Fibroblast of skin of right biceps (primary cell): Measurements from ENCODE around the gene VRK3.
"Not testable (repeated sequence)": the region's sequence is repeated elsewhere in the genome, so short reads cannot be mapped to it uniquely, and the experiment has no call there.

Experiments
- DNase-seq: peaks from one replicate; pipeline ENCODE4 v3.0.0-alpha.2; 2013

Gene VRK3

DNA sequence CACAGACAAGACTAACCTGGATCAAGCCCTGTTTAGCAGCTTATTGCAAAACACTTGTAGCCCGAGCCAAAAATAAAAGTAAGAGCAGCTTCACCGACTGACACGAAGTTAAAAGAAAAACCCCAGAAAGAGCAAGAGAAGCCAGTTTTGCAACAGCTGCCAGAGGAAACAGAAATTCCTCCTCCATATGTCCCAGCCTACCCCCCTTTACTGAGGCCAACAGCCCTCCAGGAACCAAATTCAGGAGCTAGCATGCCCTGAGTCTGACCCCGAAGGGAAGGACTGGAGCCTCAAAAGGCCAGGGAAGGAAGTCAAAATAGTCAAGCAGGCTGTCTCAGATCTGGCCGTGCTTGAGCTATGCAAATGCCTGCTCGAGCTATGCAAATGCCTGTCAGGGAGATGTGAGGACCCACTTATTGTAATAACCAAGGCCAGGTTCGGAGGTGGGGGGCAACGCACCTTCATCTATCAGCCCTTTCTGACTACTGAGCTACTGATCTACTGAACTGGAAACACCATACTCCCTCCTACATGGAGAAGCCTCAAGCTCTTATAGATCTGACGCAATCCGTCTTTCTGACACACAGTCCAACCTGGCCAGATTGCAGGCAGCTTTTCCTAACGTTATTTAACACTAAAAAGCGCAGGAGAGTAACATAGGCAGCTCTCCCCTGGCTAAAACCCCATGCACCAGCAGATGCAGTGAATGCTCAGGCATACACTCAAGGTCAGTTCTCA, 70.9 kb downstream of the VRK3 start:
- DNase-seq: peak; percentile 15

DNA sequence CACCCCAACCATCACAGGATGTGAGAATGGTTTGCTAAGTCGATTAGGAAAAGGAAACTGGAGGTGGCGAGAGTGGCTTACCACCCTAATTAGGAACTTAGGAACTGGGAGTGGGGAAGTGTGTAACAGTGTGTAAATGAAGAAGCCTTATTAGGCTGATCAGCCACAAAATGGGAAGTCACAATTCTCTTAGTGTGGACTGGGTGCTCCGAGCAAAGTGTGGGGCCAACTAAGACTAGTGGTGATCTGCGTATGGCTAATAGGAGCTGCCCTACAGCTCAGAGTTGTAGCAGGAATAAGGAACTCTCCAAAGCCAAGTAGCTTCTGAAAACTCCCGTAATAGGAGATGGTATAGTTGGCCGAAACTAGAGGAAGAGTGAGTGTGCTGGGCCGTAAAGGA, 71.8 kb downstream of the VRK3 start:
- no peak for DNase-seq

DNA sequence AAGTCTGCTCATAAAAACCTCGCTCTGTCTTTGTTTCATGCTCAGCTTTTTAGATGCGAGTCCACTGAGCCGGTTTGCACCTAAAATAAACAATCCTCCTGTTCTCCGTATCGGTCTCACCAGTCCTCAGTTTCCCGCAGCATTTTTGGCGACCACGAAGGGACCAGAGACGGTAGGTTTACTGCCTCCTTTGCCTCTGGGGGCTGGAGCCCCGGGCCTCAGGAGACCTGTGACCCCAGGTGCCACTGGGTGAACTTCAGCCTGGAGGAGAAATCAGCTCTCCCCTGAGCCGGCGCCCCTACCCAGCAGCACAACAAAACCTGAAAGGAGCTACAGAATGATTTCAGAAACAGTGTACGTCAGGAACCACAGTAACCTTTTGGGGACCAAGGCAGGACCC, 72.3 kb downstream of the VRK3 start:
- DNase-seq: no peak

DNA sequence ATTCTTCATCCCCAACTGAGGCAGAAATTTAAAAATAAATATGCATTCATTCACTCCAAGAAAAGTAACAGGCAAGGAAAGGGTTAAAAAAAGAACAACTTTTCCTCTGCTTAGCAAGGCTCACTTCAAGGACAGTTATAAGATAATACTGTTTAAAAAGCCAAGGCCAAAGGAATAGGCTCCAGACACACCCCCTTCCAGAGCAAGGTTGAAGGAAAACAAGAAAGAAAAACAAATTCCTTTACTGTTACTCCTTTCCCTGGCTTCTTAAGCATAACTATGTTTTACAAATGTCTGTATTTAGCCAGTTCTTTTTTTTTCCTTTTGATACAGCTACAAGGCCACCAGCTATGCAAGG, 72.7 kb downstream of the VRK3 start:
- no peak for DNase-seq

DNA sequence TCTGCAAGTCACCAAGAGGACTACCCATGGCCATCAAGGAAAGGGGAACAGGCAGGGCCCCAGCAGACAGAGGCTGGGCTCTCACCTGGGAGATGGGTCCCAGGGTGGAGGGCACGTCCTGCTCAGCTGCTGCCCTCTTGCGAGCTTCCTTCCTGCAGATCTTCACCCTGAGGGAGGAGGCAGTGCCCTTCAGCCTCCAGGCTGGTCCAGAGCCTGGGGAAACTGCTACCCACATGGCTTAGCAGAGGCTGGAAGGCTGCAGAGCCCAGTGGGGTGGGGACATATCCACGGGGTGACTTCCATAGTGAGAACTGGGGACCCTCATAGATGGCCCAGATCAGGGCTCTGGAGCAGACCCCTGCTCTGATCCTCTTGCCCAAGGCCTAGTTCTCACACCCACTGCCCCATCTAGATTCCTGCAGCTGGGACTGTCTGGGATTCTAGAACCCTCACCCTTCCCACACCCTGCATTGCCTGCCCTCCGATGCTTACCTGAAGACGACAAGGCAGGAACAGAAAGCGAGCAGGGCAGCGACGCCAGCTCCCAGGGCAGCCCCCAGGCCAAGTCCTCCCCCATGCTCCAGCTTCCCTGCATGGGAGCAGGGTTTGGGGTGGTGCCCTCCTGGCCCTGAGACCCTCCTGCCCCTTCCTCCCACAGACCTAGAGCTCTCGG, 73.2 kb downstream of the VRK3 start:
- no peak for DNase-seq

DNA sequence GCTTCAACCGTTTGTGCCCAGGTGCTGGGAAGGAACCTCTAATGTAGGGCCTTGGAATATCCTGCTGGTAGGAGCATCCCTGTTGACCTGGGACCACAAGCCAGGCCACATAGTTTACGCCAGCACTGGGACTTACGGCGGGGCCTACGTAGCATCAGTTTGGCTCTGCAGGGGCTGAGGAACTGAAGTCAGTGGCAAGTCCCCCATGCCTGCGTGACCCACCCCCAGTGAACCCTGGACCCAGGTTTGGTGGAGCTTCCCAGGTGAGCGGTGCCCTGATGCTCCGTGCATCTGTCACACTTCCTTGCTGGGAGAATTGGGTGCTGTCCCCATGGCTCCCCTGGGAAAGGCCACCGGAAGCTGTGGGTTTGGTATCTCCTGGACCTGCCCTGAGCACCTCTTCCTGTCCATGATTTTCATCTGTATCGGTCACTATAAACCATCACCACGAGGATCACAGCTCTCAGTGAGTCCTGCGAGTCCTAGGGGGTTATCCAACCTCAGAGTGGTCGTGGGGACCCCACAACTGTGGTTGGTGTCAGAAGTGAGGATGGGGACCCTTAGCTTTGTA, 74.1 kb downstream of the VRK3 start:
- no peak for DNase-seq

DNA sequence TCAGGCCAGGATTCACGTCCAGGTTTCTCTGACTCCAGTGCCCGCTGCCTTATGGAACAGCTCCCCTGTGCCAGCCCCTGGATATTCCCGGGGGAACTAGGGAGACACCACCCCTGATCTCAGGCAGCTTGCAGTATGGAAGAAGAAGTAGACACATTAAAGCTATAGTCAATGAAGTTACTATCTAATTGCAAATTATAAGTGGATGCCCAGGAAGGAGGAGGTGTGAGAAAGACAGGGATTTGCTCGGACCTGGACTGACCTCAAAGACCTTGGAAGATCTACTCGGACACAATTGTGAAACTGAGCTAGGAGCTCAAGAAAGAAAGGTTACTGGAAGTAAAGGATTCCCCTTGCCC, 74.6 kb downstream of the VRK3 start:
- no peak for DNase-seq

DNA sequence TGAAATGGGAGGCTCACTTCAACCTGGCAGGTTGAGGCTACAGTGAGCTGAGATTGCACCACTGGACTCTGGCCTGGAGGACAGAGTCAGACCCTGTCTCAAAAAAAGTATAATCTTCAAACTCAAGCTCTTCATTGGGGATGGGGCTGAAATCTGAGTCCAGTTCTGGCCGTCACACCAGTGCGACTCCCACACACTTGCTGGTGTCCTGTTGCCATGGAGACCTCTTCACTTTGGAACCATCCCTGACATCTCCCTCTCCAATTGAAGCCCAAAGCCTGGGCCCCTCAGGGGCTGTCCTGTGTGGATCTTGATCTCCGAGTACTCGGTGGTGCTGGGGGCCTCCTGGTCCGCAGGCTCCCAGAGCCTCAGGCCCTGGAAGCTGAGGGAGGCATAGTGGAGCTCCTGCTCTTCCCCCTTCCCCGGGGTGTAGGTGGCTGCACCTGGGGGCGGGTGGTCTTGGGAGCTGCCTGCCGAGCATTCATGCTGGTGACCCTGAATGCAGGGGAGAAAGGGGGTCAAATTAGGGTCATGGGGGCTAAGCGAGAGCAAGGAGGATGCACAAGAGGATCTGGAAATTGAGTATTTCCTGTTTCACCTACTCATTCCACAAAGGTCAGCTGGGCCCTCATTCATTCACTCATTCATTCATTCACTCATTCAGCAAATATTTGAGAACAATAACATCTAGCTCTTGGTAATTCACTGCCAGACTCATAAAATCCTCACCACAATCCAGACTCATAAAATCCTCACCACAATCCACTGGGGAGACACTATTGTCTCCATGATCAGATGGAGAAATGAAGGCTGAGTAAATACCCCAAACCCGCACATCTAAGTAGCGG, 75.2 kb downstream of the VRK3 start:
- DNase-seq: no peak

DNA sequence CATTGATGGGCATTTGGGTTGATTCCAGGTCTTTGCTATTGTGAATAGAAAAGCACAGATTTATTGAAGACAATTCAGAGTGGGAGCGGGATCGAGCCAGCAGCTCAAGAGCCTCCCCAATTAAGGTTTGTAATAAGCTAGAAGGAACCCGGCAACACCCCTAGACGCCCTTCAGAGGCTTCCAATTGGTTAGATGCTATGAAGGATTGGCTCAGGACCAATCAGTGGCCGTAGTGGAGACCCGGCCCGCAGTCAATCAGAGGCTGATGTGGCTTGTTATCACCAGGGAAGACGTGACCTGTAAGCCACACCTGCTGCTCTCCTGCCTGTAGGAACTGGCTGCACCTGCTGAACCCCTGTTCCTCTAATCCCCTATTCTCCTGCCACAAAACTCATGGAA, 78.8 kb downstream of the VRK3 start:
- no peak for DNase-seq

DNA sequence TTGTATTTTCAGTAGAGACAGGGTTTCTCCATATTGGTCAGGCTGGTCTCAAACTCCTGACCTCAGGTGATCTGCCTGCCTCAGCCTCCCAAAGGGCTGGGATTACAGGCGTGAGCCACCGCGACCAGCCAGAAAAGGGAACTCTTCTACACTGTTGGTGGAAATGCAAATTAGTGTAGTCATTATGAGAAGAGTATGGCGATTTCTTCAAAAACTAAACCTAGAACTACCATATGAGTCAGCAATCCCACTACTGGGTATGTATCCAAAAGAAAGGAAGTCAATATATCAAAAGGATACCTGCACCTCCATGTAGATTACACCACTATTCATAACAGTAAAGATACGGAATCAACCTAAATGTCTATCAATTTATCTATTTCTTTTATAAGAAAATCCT, 80.6 kb downstream of the VRK3 start:
- DNase-seq: not testable (repeated sequence)

DNA sequence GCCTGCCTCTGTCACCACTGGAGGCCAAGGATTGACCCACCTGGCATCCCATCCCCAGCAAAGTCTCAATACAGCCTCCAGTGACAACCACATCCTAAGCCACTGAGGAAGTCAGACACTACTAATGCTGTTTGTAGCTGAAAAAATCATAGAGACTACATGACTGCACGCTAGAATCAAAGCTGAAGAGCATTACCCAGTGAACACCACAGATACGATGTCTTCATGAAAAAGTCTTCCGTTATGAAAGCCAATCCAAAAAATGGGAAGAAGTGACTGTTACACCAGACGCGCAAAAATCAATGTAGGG, 84.7 kb downstream of the VRK3 start:
- no peak for DNase-seq

DNA sequence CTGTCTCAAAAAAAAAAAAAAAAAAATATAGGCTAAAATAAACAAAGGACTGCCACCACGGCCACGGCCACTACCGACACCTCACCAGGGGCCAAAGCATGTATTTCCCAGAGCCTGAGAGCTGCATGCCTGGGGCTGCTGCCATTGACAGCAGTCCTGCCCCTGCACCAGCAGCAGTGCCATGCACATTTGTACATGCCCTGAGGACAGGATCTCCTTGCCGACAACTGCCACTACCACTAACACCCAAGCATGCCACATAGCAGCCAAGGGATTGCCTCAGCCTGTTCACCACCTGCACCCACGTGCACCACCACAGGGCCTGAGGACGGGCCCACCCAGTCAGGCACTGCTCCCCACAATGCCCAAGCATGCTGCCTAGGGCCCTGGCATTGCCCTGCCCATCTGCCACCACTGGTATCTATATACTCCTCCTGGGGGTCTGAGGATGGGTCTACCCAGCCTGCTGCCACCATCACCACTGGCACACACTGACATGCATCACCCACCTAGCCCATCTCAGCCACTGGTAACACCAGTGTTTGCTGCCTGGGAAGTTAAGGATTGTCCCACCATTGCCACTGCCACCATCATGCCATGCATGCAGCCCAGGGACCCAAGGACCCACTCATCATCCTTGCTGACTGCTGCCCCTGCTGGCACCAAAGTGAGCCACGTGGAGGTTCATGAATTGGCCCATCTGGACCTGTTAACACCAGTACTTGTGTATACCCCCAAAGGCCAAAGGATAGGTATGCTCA, 85.3 kb downstream of the VRK3 start:
- no peak for DNase-seq

DNA sequence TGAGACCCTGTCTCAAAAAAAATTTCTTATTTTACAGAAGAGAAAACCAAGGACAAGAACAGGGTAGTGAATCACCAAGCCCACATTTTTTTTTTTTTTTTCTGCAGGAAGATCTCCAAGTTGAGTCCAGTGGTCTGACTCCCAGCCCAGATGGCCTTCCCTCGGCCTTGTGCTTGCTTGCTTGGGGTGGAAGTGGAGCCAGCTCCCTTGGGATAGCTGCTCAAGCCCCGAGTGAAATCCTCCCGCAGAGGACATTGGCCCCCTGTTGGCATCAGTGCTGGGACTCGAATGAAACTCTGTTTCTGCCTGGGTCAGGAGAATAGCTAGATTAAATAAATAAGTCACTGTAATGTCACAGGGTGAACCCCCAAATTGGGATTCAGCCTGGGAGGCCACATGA, 86.5 kb downstream of the VRK3 start:
- no peak for DNase-seq

DNA sequence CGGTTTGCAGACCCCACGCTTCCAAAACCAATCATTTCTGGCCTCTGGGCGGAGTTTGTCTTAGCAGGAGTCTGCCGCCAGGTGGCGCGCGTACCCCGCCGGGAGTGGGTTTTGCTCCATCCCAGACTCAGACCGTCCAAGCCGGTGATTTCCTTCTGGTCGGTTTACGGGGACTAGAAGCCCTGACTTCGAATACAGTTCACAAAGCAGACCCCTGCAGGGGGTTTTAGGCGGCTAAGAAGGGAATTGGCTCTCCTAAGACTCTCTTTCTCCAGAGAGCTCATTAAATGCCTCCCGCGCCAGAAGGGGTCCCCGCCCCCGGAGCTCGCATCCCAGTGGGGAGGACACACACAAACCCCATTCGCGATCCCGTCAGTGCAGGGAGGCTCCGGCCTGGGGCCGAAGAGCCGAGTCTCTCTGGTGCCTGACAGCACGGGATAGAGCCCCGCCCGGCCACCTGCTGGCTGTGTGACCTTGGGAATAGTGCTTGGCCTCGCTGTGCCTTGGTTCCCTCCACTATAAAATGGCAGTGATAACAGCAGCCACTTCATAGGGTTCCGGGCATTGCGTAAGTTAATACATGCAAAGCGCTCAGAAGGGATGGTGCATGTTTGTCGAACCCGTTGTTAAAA, 87.3 kb downstream of the VRK3 start:
- DNase-seq: peak; percentile 64

DNA sequence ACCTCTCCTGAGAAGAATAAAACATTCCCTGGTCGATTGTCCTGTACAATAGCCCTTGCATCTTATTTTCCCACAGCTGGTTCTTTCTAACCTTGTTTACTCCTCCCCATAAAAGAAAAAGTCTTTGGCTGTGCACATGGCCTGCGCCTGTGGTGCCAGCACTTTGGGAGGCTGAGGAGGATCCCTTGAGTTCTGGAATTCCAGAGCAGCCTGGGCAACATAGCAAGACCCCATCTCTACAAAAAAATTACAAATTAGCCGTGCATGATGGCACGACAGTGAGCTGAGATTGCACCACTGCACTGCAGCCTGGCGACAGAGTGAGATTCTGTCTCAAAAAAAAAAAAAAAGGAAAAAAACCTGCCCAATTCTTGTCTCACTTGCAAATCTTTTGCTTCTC, 88.6 kb downstream of the VRK3 start:
- no peak for DNase-seq

DNA sequence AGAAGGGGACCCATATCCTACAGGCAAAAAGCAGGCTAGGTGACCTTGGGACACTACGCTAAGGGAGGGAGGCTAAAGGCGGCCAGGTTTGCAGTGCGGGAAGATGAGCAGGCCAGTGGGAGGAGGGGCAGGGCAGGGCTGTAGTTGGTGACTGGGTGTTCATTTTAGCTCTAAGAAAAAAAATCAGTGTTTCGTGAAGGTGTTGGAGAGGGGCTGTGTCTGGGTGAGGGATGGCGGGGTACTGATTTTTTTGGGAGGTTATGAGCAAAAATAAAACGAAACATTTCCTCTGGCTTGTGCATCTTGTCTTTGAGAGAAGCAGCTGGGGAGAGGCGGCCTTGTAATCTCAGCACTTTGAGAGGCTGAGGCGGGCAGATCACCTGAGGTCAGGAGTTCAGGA, 91.5 kb downstream of the VRK3 start:
- DNase-seq: no peak

DNA sequence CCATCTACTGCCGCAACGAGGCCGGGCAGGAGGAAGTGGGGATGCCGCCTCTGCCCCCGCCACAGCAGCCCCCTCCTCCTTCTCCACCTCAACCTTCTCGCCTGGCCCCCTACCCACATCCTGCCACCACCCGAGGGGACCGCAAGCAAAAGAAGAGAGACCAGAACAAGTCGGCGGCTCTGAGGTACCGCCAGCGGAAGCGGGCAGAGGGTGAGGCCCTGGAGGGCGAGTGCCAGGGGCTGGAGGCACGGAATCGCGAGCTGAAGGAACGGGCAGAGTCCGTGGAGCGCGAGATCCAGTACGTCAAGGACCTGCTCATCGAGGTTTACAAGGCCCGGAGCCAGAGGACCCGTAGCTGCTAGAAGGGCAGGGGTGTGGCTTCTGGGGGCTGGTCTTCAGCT, 92.4 kb downstream of the VRK3 start:
- no peak for DNase-seq

DNA sequence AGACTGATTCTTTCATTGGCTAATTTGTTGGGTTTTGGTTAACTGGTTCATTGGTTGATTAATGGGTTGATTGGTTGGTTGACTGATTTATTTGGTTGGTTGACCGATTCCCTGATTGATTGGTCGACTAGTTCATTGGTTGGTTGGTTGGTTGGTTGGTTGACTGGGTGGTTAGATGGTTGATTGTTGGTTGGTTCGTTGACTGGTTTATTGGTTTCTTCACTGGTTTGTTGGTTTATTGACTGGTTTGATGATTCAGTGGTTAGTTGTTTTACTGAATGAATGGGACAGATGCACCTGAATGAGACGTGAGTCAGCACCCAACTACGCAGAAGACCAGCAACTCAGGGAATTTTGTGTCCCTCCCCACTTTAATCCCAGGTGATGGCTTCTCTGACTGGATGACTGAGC, 93.1 kb downstream of the VRK3 start:
- DNase-seq: no peak

DNA sequence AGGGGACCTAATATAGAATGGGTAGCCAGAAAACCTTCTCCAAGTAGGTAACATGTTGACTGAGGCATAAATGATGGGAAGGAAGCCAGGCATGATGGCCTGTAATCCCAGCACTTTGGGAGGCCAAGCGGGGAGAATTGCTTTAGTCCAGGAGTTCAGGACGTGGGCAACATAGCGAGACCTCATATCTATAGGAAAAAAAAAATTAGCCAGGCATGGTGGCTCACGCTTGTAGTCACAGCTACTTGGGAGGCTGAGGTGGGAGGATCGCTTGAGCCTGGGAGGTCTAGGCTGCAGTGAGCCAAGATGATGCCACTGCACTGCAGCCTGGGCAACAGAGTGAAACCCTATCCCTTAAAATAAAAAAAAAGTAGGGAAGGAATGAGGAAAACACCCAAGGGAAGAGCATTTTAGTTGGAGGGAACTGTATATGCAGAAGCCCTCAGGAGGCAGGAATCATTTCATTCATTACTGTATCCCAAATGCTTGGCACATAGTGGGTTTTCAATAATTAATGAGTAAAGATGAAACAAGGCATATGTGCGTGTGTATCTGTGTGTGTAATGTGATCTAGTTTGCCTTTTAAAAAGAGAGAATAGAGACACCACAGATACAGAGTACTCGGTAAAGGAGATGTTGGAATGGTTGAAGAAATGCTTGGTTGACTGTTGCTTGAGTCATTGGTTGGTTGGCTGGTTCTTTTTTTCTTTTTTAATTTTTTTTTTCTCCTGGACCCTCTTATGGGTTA, 93.7 kb downstream of the VRK3 start:
- no peak for DNase-seq

DNA sequence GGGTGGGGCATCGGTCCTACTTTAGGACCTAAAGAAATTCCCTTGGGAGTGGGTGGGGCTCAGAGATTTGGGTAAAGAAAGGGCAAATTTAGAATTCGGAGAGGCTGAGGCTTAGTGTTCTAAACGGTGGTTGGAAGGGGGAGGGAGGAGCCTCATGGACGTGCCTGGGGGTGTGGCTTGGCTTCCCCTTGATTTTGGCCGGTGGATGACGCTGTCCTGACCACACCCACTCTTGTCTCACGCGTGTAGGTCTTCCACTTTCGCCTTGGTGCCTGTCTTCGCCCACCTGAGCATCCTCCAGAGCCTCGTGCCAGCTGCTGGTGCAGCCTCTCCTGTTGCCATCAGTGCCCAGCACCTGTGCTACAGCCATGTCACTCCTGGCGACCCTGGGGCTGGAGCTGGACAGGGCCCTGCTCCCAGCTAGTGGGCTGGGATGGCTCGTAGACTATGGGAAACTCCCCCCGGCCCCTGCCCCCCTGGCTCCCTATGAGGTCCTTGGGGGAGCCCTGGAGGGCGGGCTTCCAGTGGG, 94.6 kb downstream of the VRK3 start:
- peak; percentile 24 for DNase-seq

DNA sequence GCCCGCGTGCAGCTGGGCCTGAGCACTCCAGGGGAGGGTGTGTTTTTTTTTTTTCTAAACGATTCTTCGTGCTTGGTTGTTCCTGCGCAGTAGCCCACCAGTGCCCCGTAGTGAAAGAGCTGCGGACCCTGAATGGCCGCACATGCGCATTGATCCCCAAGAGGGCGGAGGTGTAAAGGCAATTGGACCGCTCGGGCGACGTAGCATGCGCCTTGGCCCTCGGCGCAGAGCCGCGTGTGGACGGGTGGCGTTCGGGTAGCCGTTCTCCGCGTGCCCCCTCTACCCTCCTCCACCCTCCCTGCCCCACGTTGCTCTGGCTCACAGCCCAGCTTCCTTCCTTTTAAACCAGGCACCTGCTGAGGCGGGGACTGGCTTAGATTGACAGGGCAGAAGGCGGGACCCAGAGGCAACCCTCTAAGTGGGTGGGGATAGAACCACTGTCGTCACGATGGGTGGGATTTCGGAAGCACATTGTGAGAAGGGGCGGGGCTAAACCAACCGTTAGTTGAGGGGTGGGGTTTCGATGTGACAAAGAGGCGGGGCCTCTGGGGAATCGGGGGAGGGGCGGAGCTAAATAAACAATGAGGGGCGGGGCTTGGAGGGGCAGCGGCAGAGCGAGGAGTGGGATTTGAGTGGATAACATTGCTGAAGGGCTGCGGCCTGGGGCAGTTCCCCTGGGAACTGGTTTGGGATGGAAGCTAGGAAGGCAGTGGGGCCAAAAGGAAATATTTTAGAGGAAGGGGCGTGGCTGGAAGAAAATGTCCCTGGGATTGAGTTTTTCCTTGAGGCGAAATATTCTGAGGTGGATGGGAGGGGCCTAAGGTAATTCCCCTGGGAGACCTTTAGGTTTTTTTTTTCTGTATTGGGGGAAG, 95.3 kb downstream of the VRK3 start:
- DNase-seq: peak; percentile 95
